H9 (cell line): ENCODE results near the gene NKX3-2. TPM values are rescaled to one million over a fixed set of nuclear protein-coding genes. Genes with fewer than 3 reads are reported as not detected.

Experiments used
- DNase-seq: peaks from one replicate; pipeline ENCODE4 v3.0.0-alpha.2; 2017
- H2AFZ ChIP-seq: one replicate; pipeline ENCODE4 v1.6.1; 2013; ENCODE audit warnings: mild to moderate bottlenecking, low read length, control low read depth, moderate library complexity
- H2AK5ac ChIP-seq: 2 replicates; pipeline ENCODE4 v1.6.1; 2013; ENCODE audit warnings: low read length, control low read depth, mixed read lengths; ENCODE audit not compliant: insufficient read length
- H2BK120ac ChIP-seq: one replicate; pipeline ENCODE4 v1.6.1; 2013; ENCODE audit warnings: low read depth, mild to moderate bottlenecking, low read length, control low read depth, inconsistent platforms; ENCODE audit not compliant: poor library complexity, severe bottlenecking
- H2BK12ac ChIP-seq: 2 replicates; pipeline ENCODE4 v1.6.1; 2013; ENCODE audit warnings: low read length, control low read depth, mixed read lengths, low read depth; ENCODE audit not compliant: insufficient read length
- H2BK15ac ChIP-seq: 2 replicates; pipeline ENCODE4 v1.6.1; 2013; ENCODE audit warnings: low read depth, low read length, control low read depth
- H2BK20ac ChIP-seq: one replicate; pipeline ENCODE4 v1.6.1; 2013; ENCODE audit warnings: low read depth, mild to moderate bottlenecking, low read length, control low read depth, inconsistent platforms; ENCODE audit not compliant: poor library complexity, severe bottlenecking
- H2BK5ac ChIP-seq: 2 replicates; pipeline ENCODE4 v1.6.1; 2013; ENCODE audit warnings: low read length, control low read depth, mixed read lengths; ENCODE audit not compliant: insufficient read length
- H3K14ac ChIP-seq: 2 replicates; pipeline ENCODE4 v1.6.1; 2013; ENCODE audit warnings: low read length, control low read depth; ENCODE audit not compliant: insufficient read depth
- H3K18ac ChIP-seq: 2 replicates; pipeline ENCODE4 v1.6.1; 2013; ENCODE audit warnings: low read depth, mild to moderate bottlenecking, mixed read lengths, low read length, control low read depth; ENCODE audit not compliant: insufficient read length
- H3K23ac ChIP-seq: 2 replicates; pipeline ENCODE4 v1.6.1; 2013; ENCODE audit warnings: low read length, control low read depth, mixed read lengths, low read depth; ENCODE audit not compliant: insufficient read length
- H3K23me2 ChIP-seq: 2 replicates; pipeline ENCODE4 v1.6.1; 2013; ENCODE audit warnings: low read depth, mild to moderate bottlenecking, mixed read lengths, low read length, control low read depth; ENCODE audit not compliant: insufficient read length, poor library complexity, severe bottlenecking
- H3K27ac ChIP-seq: 2 replicates; pipeline ENCODE4 v1.5.1; 2013; ENCODE audit warnings: low read length, control low read depth, mixed read lengths, low read depth; ENCODE audit not compliant: insufficient read length
- H3K27me3 ChIP-seq: 2 replicates; pipeline ENCODE4 v1.6.1; 2013; ENCODE audit warnings: low read length, control low read depth, inconsistent platforms; ENCODE audit not compliant: insufficient read depth
- H3K4ac ChIP-seq: 2 replicates; pipeline ENCODE4 v1.6.1; 2013; ENCODE audit warnings: low read depth, mild to moderate bottlenecking, control low read depth, inconsistent platforms, low read length, moderate library complexity
- H3K4me1 ChIP-seq: 2 replicates; pipeline ENCODE4 v1.6.1; 2013; ENCODE audit warnings: low read length, control low read depth, inconsistent platforms; ENCODE audit not compliant: insufficient read depth
- H3K4me2 ChIP-seq: 2 replicates; pipeline ENCODE4 v1.6.1; 2013; ENCODE audit warnings: low read length, control low read depth, mixed read lengths; ENCODE audit not compliant: insufficient read length, insufficient read depth
- H3K56ac ChIP-seq: 2 replicates; pipeline ENCODE4 v1.6.1; 2013; ENCODE audit warnings: low read depth, mild to moderate bottlenecking, mixed read lengths, low read length, control low read depth; ENCODE audit not compliant: insufficient read length
- H3K79me1 ChIP-seq: 2 replicates; pipeline ENCODE4 v1.6.1; 2013; ENCODE audit warnings: low read depth, mild to moderate bottlenecking, moderate library complexity, low read length, control low read depth, inconsistent platforms; ENCODE audit not compliant: insufficient read depth, poor library complexity, severe bottlenecking
- H3K79me2 ChIP-seq: 2 replicates; pipeline ENCODE4 v1.6.1; 2013; ENCODE audit warnings: low read length, control low read depth, inconsistent platforms; ENCODE audit not compliant: insufficient read depth
- H3K9ac ChIP-seq: 2 replicates; pipeline ENCODE4 v1.6.1; 2013; ENCODE audit warnings: low read length, control low read depth, mixed read lengths; ENCODE audit not compliant: insufficient read length; ENCODE audit errors: extremely low read depth
- H3K9me3 ChIP-seq: one replicate; pipeline ENCODE4 v1.6.1; 2013; ENCODE audit warnings: low read depth, low read length, inconsistent platforms; ENCODE audit not compliant: control insufficient read depth
- H3T11ph ChIP-seq: one replicate; pipeline ENCODE4 v1.6.1; 2013; ENCODE audit warnings: mild to moderate bottlenecking, low read length, control low read depth, inconsistent platforms
- H4K20me1 ChIP-seq: one replicate; pipeline ENCODE4 v1.6.1; 2013; ENCODE audit not compliant: control insufficient read depth, insufficient read length, insufficient read depth
- H4K5ac ChIP-seq: 2 replicates; pipeline ENCODE4 v1.6.1; 2013; ENCODE audit warnings: low read depth, mild to moderate bottlenecking, mixed read lengths, low read length, control low read depth; ENCODE audit not compliant: insufficient read length
- H4K8ac ChIP-seq: replicated peaks from 2 replicates; pipeline ENCODE4 v1.6.1; 2013; ENCODE audit warnings: low read length, control low read depth, mixed read lengths, low read depth; ENCODE audit not compliant: insufficient read length
- H4K91ac ChIP-seq: 2 replicates; pipeline ENCODE4 v1.6.1; 2013; ENCODE audit warnings: low read depth, mild to moderate bottlenecking, moderate library complexity, mixed read lengths, low read length, control low read depth; ENCODE audit not compliant: insufficient read length
- H3K27ac Mint-ChIP-seq, 3 experiments: 2 replicates in 2 of 3; 3 replicates in 1 of 3; pipeline ENCODE4 v1.8.0; 2020 to 2021; ENCODE audit warnings: mixed read lengths in 3 of 3, mild to moderate bottlenecking in 1 of 3, moderate library complexity in 1 of 3
- H3K27me3 Mint-ChIP-seq: 2 replicates; pipeline ENCODE4 v1.8.0; 2021; ENCODE audit warnings: low read depth, mild to moderate bottlenecking, moderate library complexity, mixed read lengths
- H3K36me3 Mint-ChIP-seq, 3 experiments: 2 replicates in 2 of 3; 3 replicates in 1 of 3; pipeline ENCODE4 v1.8.0; 2020 to 2021; ENCODE audit warnings: low read depth in 3 of 3, mixed read lengths in 3 of 3; ENCODE audit not compliant: insufficient read depth in 1 of 3
- H3K4me1 Mint-ChIP-seq, 2 experiments: 2 replicates each; pipeline ENCODE4 v1.8.0; 2020; ENCODE audit warnings: mixed read lengths in 2 of 2
- H3K4me3 Mint-ChIP-seq, 2 experiments: 2 replicates in 1 of 2; 3 replicates in 1 of 2; pipeline ENCODE4 v1.8.0; 2020 to 2021; ENCODE audit warnings: mild to moderate bottlenecking in 2 of 2, mixed read lengths in 2 of 2, moderate library complexity in 1 of 2
- H3K9me3 Mint-ChIP-seq, 2 experiments: 2 replicates in 1 of 2; 3 replicates in 1 of 2; pipeline ENCODE4 v1.8.0; 2020; ENCODE audit warnings: mild to moderate bottlenecking in 2 of 2, mixed read lengths in 2 of 2, moderate library complexity in 1 of 2
- WGBS: extraction: QIAGEN DNeasy Blood & Tissue Kit; methylation state at CpG from one replicate; pipeline ENCODE4 v1.1.7; 2013; ENCODE audit warnings: missing lambda C conversion rate, low lambda C conversion rate, mixed read lengths; ENCODE audit not compliant: insufficient read length; ENCODE audit errors: extremely low coverage; 5-methylcytosine and 5-hydroxymethylcytosine counted together
- total RNA-seq: library from RNA; stranded (reverse); gene quantifications from 2 replicates; pipeline ENCODE4 v1.2.1, GENCODE V29; 2021
- TF ChIP-seq, protein P1 (sequence below): fragments of 200-600 bp; sonication (generic); conservative IDR thresholded peaks from 3 replicates; pipeline ENCODE4 v1.8.0; 2021; ENCODE audit warnings: antibody characterized with exemption, mild to moderate bottlenecking

Gene NKX3-2
- total RNA-seq, 1 experiment from 2014 or later, result 1.9 TPM

- no peak overlapping the region for H3K18ac ChIP-seq
Measured at GRCh38 chr4:13521047-13521446, 23.3 kb downstream of the NKX3-2 start.

More at GRCh38 chr4:13521047-13521446, 23.3 kb downstream of the NKX3-2 start:
- Mint-ChIP-seq H3K36me3 (peaks cover 11 to 13% (median 12%) of the 10 kb centered on the region in 3 experiments), H3K27ac (no peak overlapping the region), H3K9me3 (peaks cover 10 to 15% of the 10 kb centered on the region in 2 experiments), H3K4me3 (no peak overlapping the region), H3K4me1 (peaks cover 22 to 26% of the 10 kb centered on the region in 2 experiments), H3K27me3 (peaks cover 51% of the 10 kb centered on the region)
- Histone ChIP-seq H3K23ac (no peak overlapping the region), H3K4me1 (no peaks in the 10 kb centered on the region; the same call in 1 of the 2 replicates), H2AFZ (no peak overlapping the region), H3K9ac (no peak overlapping the region), H3K4ac (no peak overlapping the region), H3K79me2 (no peaks in the 10 kb centered on the region), H3K9me3 (peaks cover 8% of the 10 kb centered on the region), H4K20me1 (no peaks in the 10 kb centered on the region), H3K14ac (no peak overlapping the region), H3K23me2 (peaks cover 7% of the 10 kb centered on the region), H4K91ac (no peak overlapping the region), H2BK5ac (no peak overlapping the region), H3K4me2 (no peak overlapping the region), H3K79me1 (no peaks in the 10 kb centered on the region), H2BK20ac (no peak overlapping the region), H2AK5ac (no peak overlapping the region), H3T11ph (no peak overlapping the region), H3K56ac (no peak overlapping the region), H4K5ac (no peak overlapping the region), H3K27me3 (peaks cover 47% of the 10 kb centered on the region), H2BK120ac (no peak overlapping the region), H2BK15ac (no peak overlapping the region), H4K8ac (no peak overlapping the region), H2BK12ac (no peak overlapping the region), H3K27ac (no peak overlapping the region)
- TF ChIP-seq, protein P1, sequence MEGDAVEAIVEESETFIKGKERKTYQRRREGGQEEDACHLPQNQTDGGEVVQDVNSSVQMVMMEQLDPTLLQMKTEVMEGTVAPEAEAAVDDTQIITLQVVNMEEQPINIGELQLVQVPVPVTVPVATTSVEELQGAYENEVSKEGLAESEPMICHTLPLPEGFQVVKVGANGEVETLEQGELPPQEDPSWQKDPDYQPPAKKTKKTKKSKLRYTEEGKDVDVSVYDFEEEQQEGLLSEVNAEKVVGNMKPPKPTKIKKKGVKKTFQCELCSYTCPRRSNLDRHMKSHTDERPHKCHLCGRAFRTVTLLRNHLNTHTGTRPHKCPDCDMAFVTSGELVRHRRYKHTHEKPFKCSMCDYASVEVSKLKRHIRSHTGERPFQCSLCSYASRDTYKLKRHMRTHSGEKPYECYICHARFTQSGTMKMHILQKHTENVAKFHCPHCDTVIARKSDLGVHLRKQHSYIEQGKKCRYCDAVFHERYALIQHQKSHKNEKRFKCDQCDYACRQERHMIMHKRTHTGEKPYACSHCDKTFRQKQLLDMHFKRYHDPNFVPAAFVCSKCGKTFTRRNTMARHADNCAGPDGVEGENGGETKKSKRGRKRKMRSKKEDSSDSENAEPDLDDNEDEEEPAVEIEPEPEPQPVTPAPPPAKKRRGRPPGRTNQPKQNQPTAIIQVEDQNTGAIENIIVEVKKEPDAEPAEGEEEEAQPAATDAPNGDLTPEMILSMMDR, result peak; percentile 34
- WGBS, result no CpG with 5 or more reads among the region's 2 CpGs
- DNase-seq, result no peak
